ENCODE data around the gene ZNF335.
A peak's percentile ranks its signal among the peaks of the same experiment; 100 is the strongest.

GRCh38 chr20:46013829-46014516 lies 42.0 kb upstream of the ZNF335 start:
- TF ChIP-seq, protein P1, sequence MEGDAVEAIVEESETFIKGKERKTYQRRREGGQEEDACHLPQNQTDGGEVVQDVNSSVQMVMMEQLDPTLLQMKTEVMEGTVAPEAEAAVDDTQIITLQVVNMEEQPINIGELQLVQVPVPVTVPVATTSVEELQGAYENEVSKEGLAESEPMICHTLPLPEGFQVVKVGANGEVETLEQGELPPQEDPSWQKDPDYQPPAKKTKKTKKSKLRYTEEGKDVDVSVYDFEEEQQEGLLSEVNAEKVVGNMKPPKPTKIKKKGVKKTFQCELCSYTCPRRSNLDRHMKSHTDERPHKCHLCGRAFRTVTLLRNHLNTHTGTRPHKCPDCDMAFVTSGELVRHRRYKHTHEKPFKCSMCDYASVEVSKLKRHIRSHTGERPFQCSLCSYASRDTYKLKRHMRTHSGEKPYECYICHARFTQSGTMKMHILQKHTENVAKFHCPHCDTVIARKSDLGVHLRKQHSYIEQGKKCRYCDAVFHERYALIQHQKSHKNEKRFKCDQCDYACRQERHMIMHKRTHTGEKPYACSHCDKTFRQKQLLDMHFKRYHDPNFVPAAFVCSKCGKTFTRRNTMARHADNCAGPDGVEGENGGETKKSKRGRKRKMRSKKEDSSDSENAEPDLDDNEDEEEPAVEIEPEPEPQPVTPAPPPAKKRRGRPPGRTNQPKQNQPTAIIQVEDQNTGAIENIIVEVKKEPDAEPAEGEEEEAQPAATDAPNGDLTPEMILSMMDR (IDR thresholded peaks at IDR 0.05) = peak; percentile 49 to 84 (median 69)
- no peak for TF ChIP-seq POLR2A (IDR thresholded peaks at IDR 0.05)

Measured in Peyer's patch (tissue), 4 donors.